ENCODE measurements around the gene ENTPD6. TPM values are rescaled to one million over a fixed set of nuclear protein-coding genes. Genes with fewer than 3 reads are reported as not detected.
A peak's percentile ranks its signal among the peaks of the same experiment; 100 is the strongest.

ENTPD6 gene
- total RNA-seq, 2 donors from 2014 or later, result 105 to 194 TPM

GRCh38 chr20:25221592-25222460 lies 26.3 kb downstream of the ENTPD6 start:
- Histone ChIP-seq H3K27me3 (replicated peaks; ENCODE audit: insufficient read depth) (no peaks in the 10 kb centered on the region), H3K27ac (peak overlapping the region; percentile 61 to 68), H3K4me1 (replicated peaks) (peaks cover 31% of the 10 kb centered on the region), H3K4me3 (no peak overlapping the region), H3K36me3 (peaks cover 0 to 6% of the 10 kb centered on the region in 2 donors), H3K9me3 (no peaks in the 10 kb centered on the region)
- peak; percentile 12 for TF ChIP-seq POLR2AphosphoS5 (IDR thresholded peaks at IDR 0.05)
- TF ChIP-seq CTCF (IDR thresholded peaks at IDR 0.05), result no peak
- no peak for TF ChIP-seq POLR2A (IDR thresholded peaks at IDR 0.05)
- intact Hi-C loops (cut with DNase I), result no loop called here
- no peak for DNase-seq (ENCODE audit: low spot score)
- 78% methylated on average over 28 of the region's 29 CpGs for WGBS

GRCh38 chr20:25222461-25223178 lies 27.1 kb downstream of the ENTPD6 start:
- H3K27ac ChIP-seq, result peak overlapping the region; percentile 26 to 68
- intact Hi-C loops (cut with DNase I), result no loop called here
- H3K4me1 ChIP-seq (replicated peaks), result peaks cover 39% of the 10 kb centered on the region
- TF ChIP-seq CTCF (IDR thresholded peaks at IDR 0.05), result no peak
- no peak for TF ChIP-seq POLR2A (IDR thresholded peaks at IDR 0.05)
- no peak for TF ChIP-seq POLR2AphosphoS5 (IDR thresholded peaks at IDR 0.05)
- no peaks in the 10 kb centered on the region for H3K27me3 ChIP-seq (replicated peaks; ENCODE audit: insufficient read depth)
- no peak for DNase-seq (ENCODE audit: low spot score)
- WGBS, result 87% methylated on average over 20 of the region's 21 CpGs
- peaks cover 0 to 6% of the 10 kb centered on the region in 2 donors for H3K36me3 ChIP-seq
- H3K9me3 ChIP-seq, result no peaks in the 10 kb centered on the region
- no peak overlapping the region for H3K4me3 ChIP-seq

DNA sequence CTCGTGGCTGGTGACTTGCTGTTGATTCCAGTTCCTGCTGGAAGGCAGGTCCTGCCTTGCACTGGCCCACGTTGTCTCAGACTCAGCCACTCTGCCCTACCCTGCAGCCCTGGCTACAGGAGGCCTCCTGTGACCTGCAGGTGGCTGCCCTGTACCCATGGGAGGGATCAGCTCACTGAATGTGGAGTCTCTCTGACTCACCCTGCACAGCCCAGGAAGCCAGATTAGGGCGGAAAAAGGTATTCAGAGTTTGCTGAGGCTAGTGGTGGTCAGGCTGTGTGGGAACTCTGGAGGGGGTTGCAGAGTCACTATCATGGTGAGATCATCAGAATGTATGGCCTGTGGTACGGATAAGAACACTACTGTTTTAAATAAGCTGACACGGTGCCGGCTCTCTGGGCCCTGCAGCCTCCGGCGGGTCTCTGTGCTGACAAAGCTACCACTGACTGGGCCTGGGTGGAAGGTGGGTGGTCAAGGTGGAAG lies 27.7 kb downstream of the ENTPD6 start:
- no peak overlapping the region for H3K27ac ChIP-seq
- intact Hi-C loops (cut with DNase I), result no loop called here
- peaks cover 39% of the 10 kb centered on the region for H3K4me1 ChIP-seq (replicated peaks)
- no peaks in the 10 kb centered on the region for H3K9me3 ChIP-seq
- no peak for DNase-seq (ENCODE audit: low spot score)
- TF ChIP-seq POLR2AphosphoS5 (IDR thresholded peaks at IDR 0.05), result no peak
- TF ChIP-seq POLR2A (IDR thresholded peaks at IDR 0.05), result no peak
- no peak for TF ChIP-seq CTCF (IDR thresholded peaks at IDR 0.05)
- no peak overlapping the region for H3K4me3 ChIP-seq
- peaks cover 0 to 4% of the 10 kb centered on the region in 2 donors for H3K36me3 ChIP-seq
- no peaks in the 10 kb centered on the region for H3K27me3 ChIP-seq (replicated peaks; ENCODE audit: insufficient read depth)
- WGBS, result 85% methylated on average over 8 of the region's 8 CpGs

DNA sequence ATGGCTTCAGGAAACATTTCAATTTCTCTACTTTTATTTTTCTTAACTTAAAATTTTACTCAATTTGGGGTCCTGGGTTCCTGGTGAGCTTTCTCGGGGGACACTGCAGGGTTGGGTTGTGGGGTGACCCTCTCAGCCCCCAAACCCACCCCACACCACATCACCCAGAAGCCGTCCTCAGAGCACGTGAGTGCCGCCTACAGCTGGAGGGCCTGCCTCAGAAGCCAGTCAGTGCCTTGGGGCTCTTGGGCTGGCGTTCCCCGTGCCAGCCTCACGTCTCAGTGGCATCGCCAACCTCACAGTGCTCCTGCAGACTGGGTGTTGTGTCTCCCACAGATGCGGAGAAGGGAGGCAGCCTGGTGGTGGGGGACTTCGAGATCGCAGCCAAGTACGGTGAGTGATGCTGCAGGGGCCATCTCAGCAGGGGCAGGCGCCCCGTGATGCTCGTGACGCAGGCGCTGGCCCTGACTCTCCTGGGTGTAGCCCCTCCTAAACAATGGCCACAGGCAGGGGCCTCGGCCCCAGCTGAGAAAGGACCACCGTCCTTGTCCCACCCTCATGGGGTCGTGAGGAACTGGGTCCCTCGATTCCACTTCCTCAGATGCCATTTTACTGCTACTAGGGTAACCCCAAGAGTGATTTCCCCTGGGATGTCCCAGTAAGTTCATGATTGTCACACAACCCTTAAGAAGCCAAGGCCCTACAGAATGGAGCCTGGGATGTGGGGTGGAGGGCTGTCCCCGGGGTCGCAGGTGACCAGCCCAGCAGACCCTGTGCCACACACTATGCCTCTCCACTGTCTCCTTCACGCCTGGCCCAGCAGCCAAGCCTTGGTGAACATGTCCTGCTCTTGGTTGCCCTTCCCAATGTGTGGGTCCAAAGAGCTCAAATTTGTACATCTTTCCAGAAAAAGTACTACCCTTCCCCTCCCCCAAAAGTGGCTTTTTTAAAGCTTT lies 28.5 kb downstream of the ENTPD6 start:
- no peak for DNase-seq (ENCODE audit: low spot score)
- Histone ChIP-seq H3K4me1 (replicated peaks) (peaks cover 39% of the 10 kb centered on the region), H3K36me3 (no peaks in the 10 kb centered on the region), H3K4me3 (no peak overlapping the region), H3K27me3 (replicated peaks; ENCODE audit: insufficient read depth) (no peaks in the 10 kb centered on the region), H3K27ac (no peak overlapping the region), H3K9me3 (no peaks in the 10 kb centered on the region)
- WGBS, result 91% methylated on average over 24 of the region's 24 CpGs
- TF ChIP-seq POLR2AphosphoS5 (IDR thresholded peaks at IDR 0.05), result no peak
- no peak for TF ChIP-seq CTCF (IDR thresholded peaks at IDR 0.05)
- no peak for TF ChIP-seq POLR2A (IDR thresholded peaks at IDR 0.05)
- intact Hi-C loops (cut with DNase I), result no loop called here

Measured in prostate gland (tissue), 2 donors.